ENCODE measurements around the gene PIP5K1B. TPM values are rescaled to one million over a fixed set of nuclear protein-coding genes. Genes with fewer than 3 reads are reported as not detected.

Gene PIP5K1B
- total and polyA plus RNA-seq, 2 donors (not counting 3 experiments of a cell fraction or from before 2014, with no cell fraction given), result 0.27 TPM; not detected in 1

DNA sequence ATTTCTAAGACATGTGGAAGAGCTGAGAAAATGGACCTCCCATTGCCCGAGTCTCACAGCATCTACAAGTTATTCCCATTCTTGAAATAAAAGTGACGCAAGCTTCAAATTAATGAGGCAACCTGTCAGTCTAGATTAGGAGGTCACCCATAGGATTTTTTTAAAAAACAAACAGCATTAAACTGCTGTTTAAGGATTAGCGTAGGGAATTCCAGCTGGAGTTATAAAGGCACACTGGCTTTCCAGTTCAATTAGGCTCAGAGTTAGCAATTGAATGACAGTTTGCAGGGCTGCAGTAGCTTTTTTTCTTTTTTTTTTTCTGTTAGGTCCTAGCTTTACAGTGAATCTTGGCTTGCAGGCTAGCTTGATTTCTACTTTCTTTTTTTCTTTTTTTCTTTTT is 292.6 kb downstream of the PIP5K1B start:
- no peak overlapping the region for H3K9ac ChIP-seq (replicated peaks; ENCODE audit: extremely low read depth, insufficient read depth, low read length)
- BruUV-seq (replicated peaks), result no TSS peak
- H3K4me3 ChIP-seq (replicated peaks in 1 of 3; ENCODE audit: insufficient read depth in 1 of 3, low read depth in 1 of 3, low read length in 3 of 3), result no peak overlapping the region
- H3K9me1 ChIP-seq (replicated peaks; ENCODE audit: control insufficient read depth, extremely low read depth, insufficient read depth, low read length), result no peaks in the 10 kb centered on the region
- H3K27me3 ChIP-seq (ENCODE audit: control insufficient read depth in 2 of 2, insufficient read depth in 2 of 2, low read length in 2 of 2), result peaks cover 2 to 4% of the 10 kb centered on the region in 2 experiments
- ChIA-PET POLR2A (no interaction called here), CTCF (interaction anchor here (0.9 to 5.6 kb wide), 4 partner anchors 10 to 430 kb away, joined by 3 to 47 read pairs (median 3); no protein-coding TSS in a partner anchor)
- no peak overlapping the region for H3K4me2 ChIP-seq (ENCODE audit: insufficient read depth, low read length)
- FAIRE-seq (no peak), DNase-seq (ENCODE audit: low read depth, low spot score) (no peak)
- H3K36me3 ChIP-seq (ENCODE audit: control insufficient read depth in 2 of 2, extremely low read depth in 1 of 2, insufficient read depth in 2 of 2, low read length in 2 of 2), result no peaks in the 10 kb centered on the region
- H3K79me2 ChIP-seq (ENCODE audit: control insufficient read depth, insufficient read depth, low read length), result no peaks in the 10 kb centered on the region
- H2AFZ ChIP-seq (ENCODE audit: low read depth, low read length), result no peak overlapping the region
- H3K27ac ChIP-seq (ENCODE audit: insufficient read depth, low read depth, low read length), result no peak overlapping the region
- dilution Hi-C loops (cut with MboI; ENCODE audit: extremely low pct_ligation_motif_present, low sequenced_read_pairs) (no loop called here), intact Hi-C loops (cut with micrococcal nuclease) (no loop called here)
- no peaks in the 10 kb centered on the region for H4K20me1 ChIP-seq (replicated peaks; ENCODE audit: control insufficient read depth, extremely low read depth, insufficient read depth, low read length)
- TF ChIP-seq FOS (IDR thresholded peaks at IDR 0.05; ENCODE audit: borderline replicate concordance, insufficient read depth, low read length) (no peak), JUN (IDR thresholded peaks at IDR 0.05; ENCODE audit: borderline replicate concordance, insufficient read depth, insufficient read length, low read depth) (no peak), POLR2AphosphoS5 (IDR thresholded peaks at IDR 0.05; ENCODE audit: insufficient read depth, low read depth, low read length) (no peak)
- TF ChIP-seq, protein P1, sequence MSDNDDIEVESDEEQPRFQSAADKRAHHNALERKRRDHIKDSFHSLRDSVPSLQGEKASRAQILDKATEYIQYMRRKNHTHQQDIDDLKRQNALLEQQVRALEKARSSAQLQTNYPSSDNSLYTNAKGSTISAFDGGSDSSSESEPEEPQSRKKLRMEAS (IDR thresholded peaks at IDR 0.05; ENCODE audit: insufficient read depth, insufficient read length), result no peak
- TF ChIP-seq, protein P2, sequence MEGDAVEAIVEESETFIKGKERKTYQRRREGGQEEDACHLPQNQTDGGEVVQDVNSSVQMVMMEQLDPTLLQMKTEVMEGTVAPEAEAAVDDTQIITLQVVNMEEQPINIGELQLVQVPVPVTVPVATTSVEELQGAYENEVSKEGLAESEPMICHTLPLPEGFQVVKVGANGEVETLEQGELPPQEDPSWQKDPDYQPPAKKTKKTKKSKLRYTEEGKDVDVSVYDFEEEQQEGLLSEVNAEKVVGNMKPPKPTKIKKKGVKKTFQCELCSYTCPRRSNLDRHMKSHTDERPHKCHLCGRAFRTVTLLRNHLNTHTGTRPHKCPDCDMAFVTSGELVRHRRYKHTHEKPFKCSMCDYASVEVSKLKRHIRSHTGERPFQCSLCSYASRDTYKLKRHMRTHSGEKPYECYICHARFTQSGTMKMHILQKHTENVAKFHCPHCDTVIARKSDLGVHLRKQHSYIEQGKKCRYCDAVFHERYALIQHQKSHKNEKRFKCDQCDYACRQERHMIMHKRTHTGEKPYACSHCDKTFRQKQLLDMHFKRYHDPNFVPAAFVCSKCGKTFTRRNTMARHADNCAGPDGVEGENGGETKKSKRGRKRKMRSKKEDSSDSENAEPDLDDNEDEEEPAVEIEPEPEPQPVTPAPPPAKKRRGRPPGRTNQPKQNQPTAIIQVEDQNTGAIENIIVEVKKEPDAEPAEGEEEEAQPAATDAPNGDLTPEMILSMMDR (IDR thresholded peaks at IDR 0.05; ENCODE audit: extremely low read depth in 1 of 2, insufficient read depth in 1 of 2, low read depth in 1 of 2, low read length in 2 of 2), result no peak
- H3K9me3 ChIP-seq (replicated peaks; ENCODE audit: control insufficient read depth, insufficient read depth, low read length), result no peaks in the 10 kb centered on the region
- H3K4me1 ChIP-seq (ENCODE audit: control insufficient read depth, extremely low read depth, insufficient read depth, low read length), result no peaks in the 10 kb centered on the region

DNA sequence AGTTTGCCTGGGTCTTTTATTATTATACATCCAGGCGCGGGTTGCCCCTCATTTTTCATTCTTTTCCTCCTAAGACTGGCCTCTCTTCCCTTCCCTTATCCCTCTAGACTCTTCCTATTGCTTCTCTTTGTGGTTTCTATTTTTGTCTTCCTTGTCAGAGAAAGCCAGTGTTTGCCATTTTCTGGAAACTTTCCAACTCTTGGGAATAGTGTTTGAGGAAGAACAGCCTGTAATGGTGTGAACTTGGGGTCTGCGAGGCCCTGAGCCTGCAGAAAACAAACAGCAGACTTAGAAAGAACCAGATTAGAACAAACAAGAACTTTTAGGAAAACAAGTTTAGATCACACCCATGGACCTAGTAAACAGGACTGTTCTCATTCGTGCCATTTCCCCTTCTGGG is 293.3 kb downstream of the PIP5K1B start:
- no peak overlapping the region for H3K9ac ChIP-seq (replicated peaks; ENCODE audit: extremely low read depth, insufficient read depth, low read length)
- ChIA-PET POLR2A (no interaction called here), CTCF (interaction anchor here (1.0 to 5.6 kb wide), 2 partner anchors 9 to 415 kb away, joined by 3 to 47 read pairs; no protein-coding TSS in a partner anchor)
- FAIRE-seq (no peak), DNase-seq (ENCODE audit: low read depth, low spot score) (no peak)
- no peaks in the 10 kb centered on the region for H3K36me3 ChIP-seq (ENCODE audit: control insufficient read depth in 2 of 2, extremely low read depth in 1 of 2, insufficient read depth in 2 of 2, low read length in 2 of 2)
- no TSS peak for BruUV-seq (replicated peaks)
- intact Hi-C loops (cut with micrococcal nuclease), result no loop called here
- TF ChIP-seq POLR2A (IDR thresholded peaks at IDR 0.05; ENCODE audit: low read depth, low read length) (no peak), EZH2 (IDR thresholded peaks at IDR 0.05; ENCODE audit: borderline replicate concordance, low read depth, low read length, severe bottlenecking) (no peak), MYC (IDR thresholded peaks at IDR 0.05; ENCODE audit: low read depth, low read length) (no peak), JUN (IDR thresholded peaks at IDR 0.05; ENCODE audit: borderline replicate concordance, insufficient read depth, insufficient read length, low read depth) (no peak), GATA2 (IDR thresholded peaks at IDR 0.05; ENCODE audit: insufficient read depth, insufficient read length, low read depth, low read length) (no peak), FOS (IDR thresholded peaks at IDR 0.05; ENCODE audit: borderline replicate concordance, insufficient read depth, low read length) (no peak), POLR2AphosphoS5 (IDR thresholded peaks at IDR 0.05; ENCODE audit: insufficient read depth, low read depth, low read length) (no peak)
- TF ChIP-seq, protein P2 (IDR thresholded peaks at IDR 0.05; ENCODE audit: extremely low read depth in 1 of 2, insufficient read depth in 1 of 2, low read depth in 1 of 2, low read length in 2 of 2), result no peak
- TF ChIP-seq, protein P1 (IDR thresholded peaks at IDR 0.05; ENCODE audit: insufficient read depth, insufficient read length), result no peak
- H3K27me3 ChIP-seq (ENCODE audit: control insufficient read depth in 2 of 2, insufficient read depth in 2 of 2, low read length in 2 of 2), result peaks cover 2 to 4% of the 10 kb centered on the region in 2 experiments
- dilution Hi-C loops (cut with MboI; ENCODE audit: extremely low pct_ligation_motif_present, low sequenced_read_pairs), result no loop called here
- H3K79me2 ChIP-seq (ENCODE audit: control insufficient read depth, insufficient read depth, low read length), result no peaks in the 10 kb centered on the region
- H3K4me2 ChIP-seq (ENCODE audit: insufficient read depth, low read length), result no peak overlapping the region
- H2AFZ ChIP-seq (ENCODE audit: low read depth, low read length), result no peak overlapping the region
- H3K9me3 ChIP-seq (replicated peaks; ENCODE audit: control insufficient read depth, insufficient read depth, low read length), result no peaks in the 10 kb centered on the region
- no peaks in the 10 kb centered on the region for H3K9me1 ChIP-seq (replicated peaks; ENCODE audit: control insufficient read depth, extremely low read depth, insufficient read depth, low read length)
- H3K4me1 ChIP-seq (ENCODE audit: control insufficient read depth, extremely low read depth, insufficient read depth, low read length), result no peaks in the 10 kb centered on the region
- H3K4me3 ChIP-seq (replicated peaks in 1 of 3; ENCODE audit: insufficient read depth in 1 of 3, low read depth in 1 of 3, low read length in 3 of 3), result no peak overlapping the region
- H4K20me1 ChIP-seq (replicated peaks; ENCODE audit: control insufficient read depth, extremely low read depth, insufficient read depth, low read length), result no peaks in the 10 kb centered on the region
- no peak overlapping the region for H3K27ac ChIP-seq (ENCODE audit: insufficient read depth, low read depth, low read length)
